Breast epithelium (tissue), 3 donors: ENCODE data around the gene NUP205.

Experiments used
- POLR2A ChIP-seq: fragments of 450-650 bp; IDR thresholded peaks from one replicate; pipeline ENCODE4 v1.6.1; 2016; ENCODE audit warnings: antibody characterized with exemption, mild to moderate bottlenecking, moderate library complexity
- POLR2AphosphoS5 ChIP-seq, 3 donors: sonication (generic); formaldehyde crosslinking; IDR thresholded peaks; one replicate each; pipeline ENCODE4 v1.6.1; 2017; ENCODE audit warnings: antibody characterized with exemption in 3 of 3
- TF ChIP-seq, protein P1 (sequence below), 3 donors: fragments of 450-650 bp; IDR thresholded peaks; one replicate each; pipeline ENCODE4 v1.5.1; 2016 to 2017; ENCODE audit warnings: antibody characterized with exemption in 3 of 3, mild to moderate bottlenecking in 3 of 3, moderate library complexity in 3 of 3

DNA sequence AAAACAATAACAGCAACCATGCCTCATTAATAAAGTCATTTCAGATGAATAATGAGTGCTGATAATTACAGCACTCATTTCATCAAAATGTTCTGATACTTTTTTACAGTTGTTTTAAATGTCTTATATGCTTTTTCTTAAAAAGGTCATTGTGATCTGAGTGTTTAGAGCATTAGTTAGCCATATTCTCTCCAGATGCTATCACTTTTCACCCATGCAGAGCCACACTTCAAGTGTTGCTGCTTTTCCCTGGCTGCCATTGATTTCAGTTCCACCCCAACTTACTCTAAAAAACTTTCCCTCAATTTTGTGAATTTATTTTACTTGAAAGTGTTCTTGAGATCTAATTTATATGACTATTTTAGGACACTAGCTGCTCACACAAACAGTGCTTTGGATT is 41.8 kb downstream of the NUP205 start:
- TF ChIP-seq, protein P1, sequence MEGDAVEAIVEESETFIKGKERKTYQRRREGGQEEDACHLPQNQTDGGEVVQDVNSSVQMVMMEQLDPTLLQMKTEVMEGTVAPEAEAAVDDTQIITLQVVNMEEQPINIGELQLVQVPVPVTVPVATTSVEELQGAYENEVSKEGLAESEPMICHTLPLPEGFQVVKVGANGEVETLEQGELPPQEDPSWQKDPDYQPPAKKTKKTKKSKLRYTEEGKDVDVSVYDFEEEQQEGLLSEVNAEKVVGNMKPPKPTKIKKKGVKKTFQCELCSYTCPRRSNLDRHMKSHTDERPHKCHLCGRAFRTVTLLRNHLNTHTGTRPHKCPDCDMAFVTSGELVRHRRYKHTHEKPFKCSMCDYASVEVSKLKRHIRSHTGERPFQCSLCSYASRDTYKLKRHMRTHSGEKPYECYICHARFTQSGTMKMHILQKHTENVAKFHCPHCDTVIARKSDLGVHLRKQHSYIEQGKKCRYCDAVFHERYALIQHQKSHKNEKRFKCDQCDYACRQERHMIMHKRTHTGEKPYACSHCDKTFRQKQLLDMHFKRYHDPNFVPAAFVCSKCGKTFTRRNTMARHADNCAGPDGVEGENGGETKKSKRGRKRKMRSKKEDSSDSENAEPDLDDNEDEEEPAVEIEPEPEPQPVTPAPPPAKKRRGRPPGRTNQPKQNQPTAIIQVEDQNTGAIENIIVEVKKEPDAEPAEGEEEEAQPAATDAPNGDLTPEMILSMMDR (IDR thresholded peaks at IDR 0.05), result no peak
- no peak for TF ChIP-seq POLR2AphosphoS5 (IDR thresholded peaks at IDR 0.05)
- no peak for TF ChIP-seq POLR2A
